NCI-H526 treated with DMSO at 0.1 percent for 48 hours (cell line): Measurements from ENCODE around the gene MMS22L.
"Not testable (repeated sequence)": the region's sequence is repeated elsewhere in the genome, so short reads cannot be mapped to it uniquely, and the experiment has no call there.

Source experiments
- DNase-seq: peaks from one replicate; lab custom pipeline; 2025; lab: John Stamatoyannopoulos, UW

MMS22L gene

DNA sequence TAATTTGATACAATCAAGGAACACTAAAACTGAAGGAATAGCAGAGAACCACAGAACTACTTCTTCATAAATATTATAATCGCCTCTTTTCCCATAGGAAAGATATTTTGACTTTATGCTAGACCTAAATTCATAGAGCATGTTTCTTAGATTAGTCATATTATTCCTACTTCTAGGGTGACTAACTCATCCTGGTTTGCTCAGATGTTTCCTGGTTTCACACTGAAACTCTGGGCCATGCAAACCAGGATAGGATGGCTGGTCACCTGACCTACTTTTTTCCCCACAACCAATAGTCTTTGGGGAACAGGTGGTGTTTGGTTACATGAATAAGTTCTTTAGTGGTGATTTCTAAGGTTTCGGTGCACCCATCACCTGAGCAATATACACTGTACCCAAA, 42.8 kb downstream of the MMS22L start:
- no peak for DNase-seq

DNA sequence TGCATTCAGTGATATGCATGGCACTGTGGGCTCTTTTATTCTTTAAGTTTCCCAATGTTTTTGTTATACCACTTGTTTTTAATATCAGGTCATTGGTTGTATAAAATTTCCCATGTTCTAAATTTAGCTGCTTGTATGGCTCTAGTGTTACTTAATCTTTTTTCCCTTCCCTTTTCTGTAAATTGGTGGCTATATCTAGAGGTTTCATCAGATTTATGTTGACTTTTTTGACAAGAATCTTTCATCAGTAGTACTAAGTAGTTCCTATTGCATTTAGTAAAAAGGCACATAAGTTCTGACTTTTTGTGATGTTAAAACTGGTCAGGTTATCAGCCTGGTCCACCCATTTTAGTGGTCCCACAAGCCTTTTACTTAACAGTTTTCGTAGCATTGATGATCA, 51.1 kb downstream of the MMS22L start:
- DNase-seq = no peak

DNA sequence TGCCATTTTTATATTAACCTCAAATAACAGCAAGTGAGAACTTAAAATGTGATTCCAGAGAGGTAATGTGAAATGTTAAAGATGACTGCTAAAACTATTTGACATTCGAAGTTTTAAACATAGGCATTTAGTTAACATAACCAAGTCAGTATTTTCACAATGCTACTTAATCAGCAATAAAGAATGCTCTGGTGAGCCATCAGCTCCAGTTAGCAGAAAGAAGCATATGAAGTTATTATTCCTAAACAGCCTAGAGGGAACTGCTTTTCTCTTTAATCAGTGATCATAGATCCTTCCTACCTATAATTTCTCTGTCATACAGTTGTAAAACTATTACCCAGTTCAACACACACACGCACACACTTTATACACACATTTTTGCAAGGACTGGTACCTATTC, 60.1 kb downstream of the MMS22L start:
- no peak for DNase-seq

DNA sequence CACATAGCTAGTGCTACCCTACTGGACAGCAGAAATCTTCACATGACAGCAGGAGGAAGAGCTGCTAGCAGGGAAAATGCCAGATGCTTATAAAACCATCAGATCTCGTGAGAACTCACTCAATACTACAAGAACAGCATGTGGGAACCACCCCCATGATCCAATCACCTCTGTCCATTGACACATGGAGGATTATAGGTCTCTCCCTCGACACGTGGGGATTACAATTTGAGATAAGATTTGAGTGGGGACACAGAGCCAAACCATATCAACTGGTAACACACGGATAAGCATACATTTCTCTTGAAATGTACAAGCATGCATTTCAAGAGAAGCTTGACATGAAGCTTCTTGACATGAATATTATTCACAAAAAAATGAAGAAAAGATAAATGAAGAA, 64.1 kb downstream of the MMS22L start:
- no peak for DNase-seq

DNA sequence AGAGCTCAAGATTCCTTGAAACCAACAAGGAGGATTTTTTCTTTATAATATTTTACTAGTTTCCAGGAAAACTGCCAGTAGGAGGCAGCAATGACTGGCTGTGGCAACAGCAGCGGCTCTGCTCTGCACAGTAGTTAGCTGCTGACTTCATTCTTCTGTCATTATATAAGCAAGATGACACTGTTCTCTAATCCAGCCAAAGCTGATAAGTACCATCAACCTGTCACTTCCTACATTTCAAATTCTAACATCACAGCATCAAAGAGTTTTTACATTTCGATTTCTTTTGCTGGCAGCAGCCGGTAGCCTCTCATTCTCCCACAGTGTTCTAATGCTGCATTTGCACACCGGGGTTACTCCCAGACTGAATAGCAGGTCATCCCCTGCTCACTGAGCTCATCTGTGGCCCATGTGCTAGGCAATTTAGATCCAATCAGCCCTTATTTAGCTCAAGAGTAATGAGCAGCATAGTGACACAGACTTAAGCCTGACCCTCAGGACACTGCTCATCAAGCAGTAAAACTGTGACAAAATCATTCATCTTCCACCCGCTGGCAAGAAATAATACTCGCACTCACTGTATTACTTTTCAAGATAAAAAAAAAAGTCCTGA, 67.8 kb downstream of the MMS22L start:
- no peak for DNase-seq

DNA sequence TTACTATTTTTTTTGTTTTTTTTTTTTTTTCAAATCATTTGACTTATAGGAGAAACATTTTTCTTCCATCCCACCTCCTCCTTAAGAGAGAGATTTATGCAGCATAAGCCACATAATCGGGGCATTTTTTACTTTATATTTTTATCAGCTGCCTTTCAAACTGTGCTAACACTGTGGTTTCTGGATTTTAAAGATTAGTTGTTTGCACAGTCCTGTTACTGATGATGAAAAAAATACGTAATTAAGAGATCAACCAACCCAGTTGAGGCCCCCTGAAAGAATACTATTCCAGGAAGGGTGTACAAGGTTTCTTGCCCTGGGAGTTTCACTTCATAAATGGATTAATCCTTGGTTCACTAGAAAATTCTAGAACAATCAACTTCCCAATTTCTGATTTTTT, 68.3 kb downstream of the MMS22L start:
- DNase-seq = no peak

DNA sequence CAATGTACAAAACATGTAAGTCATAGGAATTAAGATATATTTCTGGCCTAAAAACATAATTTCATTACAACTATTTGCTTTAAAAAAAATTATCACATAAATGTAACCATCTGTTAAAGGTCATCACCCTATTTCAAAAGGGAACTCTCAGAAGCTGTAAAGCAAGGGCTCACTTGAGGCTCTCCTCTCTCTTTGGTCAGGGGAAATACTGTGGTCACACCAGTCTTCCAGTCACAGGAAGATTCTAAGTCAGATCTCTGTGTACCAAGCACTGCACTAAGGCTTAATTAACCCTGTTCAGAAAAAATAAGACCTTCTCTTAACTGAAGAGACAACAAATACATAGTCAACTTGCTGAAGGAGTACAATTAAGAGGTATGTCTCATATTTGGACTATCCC, 75.6 kb downstream of the MMS22L start:
- no peak for DNase-seq

DNA sequence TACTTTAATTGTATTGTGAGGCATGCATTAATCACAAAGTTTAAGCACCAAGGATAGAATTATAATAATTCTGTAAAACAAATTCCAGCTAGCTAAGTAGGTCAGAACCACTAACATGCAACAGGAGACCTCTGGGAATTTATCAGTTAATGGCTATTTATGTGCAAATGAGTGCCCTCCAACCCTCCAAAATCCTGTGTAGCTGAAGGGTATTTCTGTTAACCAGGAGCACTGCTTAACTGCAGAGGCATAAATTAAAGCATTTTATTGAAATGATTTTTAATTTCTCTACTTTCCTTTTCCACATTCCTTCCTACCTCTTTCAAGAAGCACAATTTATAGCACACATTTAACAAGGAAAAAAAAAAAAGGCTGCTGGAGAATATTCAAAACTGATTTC, 77.0 kb downstream of the MMS22L start:
- no peak for DNase-seq

DNA sequence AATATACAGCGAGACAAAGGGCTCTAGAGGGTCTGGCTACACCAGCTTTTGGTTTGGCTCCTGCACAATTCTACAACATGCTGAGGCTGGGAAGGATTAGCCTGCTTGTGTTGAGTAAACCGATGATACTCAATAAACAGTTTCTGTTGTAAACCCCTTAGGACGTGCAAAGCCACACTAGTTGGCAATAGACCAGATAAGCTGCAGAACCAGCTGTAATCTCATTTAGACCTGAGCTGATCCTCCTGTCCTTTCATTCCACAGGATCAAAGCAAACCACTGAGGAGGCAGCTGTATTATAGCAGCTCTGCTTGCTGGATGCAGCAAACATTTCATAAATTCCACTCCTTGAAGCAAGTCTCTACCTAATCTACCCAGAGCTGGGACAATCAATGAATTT, 79.7 kb downstream of the MMS22L start:
- DNase-seq = no peak

DNA sequence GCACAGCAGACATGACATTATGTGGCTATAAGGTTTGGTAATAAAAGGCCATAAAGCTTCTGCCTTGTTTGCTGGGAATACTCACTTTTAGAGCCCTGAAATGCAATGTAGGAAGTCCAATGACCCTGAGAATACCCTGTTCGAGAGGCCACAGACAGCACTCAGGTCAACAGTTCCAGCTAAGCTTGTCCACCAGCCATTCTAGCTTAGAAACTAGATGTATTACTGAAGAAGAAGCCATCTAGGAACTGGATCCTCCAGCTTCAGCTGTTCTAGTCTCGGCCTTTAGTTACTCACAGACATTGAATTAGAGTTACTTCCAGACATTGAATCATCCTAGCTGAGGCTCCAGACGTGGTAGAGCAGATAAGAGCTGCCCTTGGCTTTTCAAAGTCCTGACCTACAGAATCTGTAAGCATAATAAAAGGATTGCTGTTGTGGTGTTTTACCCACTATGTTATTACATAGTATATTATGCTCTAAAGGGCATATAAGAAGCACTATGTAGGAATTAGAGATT, 84.9 kb downstream of the MMS22L start:
- no peak for DNase-seq

DNA sequence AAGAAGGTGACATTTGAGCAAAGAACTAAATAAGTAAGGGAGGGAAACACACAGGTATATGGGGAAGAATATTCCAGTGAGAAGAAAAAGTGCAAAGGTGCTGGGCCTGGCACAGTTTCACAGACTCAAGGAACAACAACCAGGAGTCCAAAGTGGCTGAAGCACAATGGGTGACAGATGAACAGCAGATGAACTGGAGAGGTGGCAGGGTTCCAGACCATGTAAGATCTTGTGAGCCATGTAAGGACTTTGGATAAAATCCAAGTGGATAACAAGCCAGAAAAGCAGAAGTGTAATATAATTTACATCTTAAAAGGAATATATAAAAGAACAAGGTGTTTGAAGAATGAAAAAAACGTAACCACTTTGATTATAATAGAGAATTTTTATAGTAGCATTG, 87.9 kb downstream of the MMS22L start:
- no peak for DNase-seq

DNA sequence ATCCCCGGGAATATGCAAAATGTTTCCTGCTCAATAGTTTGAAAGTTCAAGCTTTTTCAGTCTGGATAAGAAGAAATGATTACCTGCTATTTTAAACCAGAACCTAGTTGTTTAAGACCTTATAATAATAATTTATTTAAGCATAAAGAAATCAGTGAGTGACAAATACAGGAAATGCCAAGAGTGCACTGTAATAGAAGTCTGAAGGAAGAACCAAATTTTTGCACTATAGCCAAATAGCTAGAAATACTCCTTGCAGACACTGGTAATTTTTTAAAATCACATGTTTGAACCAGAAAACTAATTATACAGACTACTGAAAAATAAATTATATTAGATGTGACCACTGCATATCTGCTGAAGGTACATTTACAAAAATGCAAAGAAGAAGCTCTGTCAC, 93.2 kb downstream of the MMS22L start:
- no peak for DNase-seq

DNA sequence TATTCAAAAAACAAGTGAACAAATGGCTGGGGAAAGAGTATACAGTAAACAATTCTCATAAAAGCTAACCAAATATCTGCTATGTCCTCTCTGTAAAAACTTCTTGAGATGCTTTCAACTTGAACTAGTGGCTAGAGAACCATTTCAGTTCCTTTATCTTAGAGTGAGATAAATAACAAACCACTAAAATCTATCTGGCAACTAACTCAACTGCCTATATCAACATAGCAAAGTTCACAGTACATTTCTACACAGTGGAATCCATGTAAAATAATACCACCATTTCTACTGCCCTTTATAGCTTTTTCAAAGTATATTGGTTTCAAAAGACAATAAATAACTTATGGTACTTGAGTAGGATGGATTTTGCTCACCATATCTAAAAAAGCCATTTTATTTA, 95.1 kb downstream of the MMS22L start:
- no peak for DNase-seq

DNA sequence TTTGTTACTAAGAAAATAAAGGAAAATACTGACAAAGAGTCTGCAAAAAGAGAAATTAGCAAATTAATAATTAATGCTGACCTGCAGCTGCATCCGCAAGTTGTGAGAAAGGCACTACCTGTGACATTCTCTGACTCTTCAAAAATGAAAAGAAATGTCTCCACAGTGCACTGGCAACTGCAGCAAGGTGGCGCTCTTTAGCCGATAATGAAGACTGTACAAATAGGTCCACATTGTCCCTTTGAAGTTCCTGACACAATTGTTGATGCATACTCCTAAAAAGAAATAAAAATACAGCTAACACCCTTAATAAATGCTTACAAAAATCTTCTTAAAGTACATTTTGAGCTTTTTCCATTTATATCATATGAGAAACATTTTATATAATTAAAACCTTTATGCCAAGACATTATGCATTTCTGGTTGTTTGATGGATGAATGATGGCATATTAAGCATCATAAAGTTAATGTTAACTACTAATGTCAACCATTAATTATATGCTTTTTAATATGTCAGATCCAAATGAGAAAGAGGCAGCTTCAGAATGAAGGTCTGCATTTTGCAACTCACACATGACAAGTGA, 96.5 kb downstream of the MMS22L start:
- peak; percentile 52 for DNase-seq

DNA sequence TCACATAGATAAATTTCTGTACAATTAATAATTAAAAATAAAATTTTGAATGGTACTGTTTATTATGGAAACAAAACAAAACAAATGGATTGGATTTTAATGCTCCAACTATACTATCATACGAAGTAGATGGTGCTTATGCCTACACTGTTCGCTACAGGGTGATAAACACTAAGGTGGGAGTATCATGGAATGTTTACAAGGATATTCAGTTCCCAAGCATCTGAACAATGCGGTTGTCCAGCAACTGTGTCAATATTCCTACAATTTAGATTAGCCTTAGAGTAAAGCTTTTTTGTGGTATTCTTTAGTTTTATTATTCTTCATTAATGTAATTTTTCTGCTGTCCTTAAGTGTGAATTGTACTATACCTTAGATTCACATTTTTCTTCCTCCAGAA, 105.1 kb downstream of the MMS22L start:
- DNase-seq = no peak

DNA sequence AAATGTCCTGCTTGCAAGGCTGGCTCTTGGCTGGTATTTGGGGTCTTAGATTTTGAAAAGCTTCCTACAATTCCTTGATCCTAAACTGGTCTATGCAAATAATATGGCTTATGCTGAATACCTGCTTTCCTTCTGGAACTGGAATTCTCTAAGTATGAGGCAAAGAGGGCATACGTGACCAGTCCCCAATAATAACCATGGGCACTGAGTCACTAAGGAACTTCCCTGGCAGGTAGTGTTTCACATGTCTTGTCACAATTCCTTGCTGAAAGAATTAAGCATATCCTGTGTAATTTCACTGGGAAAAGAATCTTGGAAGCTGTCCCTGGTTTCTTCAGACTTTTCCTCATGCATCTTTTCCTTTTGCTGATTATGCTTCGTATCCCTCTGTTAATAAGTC, 106.5 kb downstream of the MMS22L start:
- no peak for DNase-seq

DNA sequence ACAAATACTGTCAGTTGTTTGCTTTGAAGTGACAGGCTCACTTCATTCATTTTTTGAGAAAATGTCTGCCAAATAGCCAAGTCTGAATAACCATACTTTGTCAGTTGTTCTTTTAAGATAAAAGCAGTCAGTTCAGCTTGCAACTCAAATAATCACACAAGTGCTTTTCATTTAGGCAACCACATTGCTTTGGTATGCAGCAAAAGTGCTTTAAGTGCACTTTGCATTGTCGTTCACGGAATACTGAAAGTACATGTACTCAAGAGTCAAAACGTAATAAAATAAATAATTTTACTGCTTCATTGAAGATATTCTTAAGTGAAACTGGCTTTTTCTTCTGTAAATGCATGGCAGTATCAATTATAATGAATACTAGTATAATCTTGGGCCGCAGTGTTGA, 107.2 kb downstream of the MMS22L start:
- no peak for DNase-seq

DNA sequence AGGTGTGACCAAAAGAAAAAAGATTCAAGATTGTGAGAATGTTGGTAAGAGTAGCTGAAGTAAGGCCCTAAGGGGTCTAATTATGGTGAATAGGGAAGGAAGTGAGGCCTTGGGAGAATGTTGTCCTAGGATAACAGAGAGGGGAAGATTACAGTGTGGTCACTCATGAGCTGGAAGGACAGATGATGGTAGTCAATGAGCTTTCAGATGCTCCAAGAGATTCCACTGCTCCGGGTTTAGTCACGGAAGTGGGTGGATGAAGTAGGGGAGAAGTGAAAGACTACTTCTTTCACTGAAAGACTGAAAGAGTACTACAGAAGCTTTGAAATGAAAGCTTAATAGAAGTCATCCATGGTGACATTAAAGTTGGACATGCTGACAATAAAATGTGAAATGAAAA, 108.5 kb downstream of the MMS22L start:
- DNase-seq = no peak

DNA sequence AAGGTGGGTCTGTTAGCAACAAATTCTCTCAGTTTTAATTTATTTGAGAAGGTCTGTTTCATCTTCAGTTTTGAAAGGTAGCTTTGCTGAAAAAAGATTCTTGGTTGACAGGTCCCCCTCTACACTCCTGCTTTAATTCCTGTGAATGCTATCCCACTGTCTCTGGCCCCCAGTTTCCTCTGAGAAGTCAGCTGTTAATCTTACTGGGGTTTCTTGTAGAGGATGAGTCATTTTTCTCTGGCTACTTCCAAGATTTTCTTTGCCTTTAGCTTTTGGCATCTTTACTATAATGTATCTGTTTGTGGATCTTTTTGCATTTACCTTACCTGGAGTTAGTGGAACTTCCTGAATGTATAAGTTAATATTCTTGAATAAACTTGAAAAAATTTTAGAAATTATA, 122.7 kb downstream of the MMS22L start:
- DNase-seq = no peak

DNA sequence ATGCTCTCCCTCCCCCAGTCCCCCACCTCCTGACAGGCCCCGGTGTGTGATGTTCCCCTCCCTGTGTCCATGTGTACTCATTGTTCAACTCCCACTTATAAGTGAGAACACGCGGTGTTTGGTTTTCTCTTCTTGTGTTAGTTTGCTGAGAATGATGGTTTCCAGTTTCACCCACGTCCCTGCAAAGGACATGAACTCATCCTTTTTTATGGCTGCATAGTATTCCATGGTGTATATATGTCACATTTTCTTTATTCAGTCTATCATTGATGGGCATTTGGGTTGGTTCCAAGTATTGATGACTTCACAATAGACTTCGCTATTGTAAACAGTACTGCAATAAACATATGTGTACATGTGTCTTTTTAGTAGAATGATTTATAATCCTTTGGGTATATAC, 127.6 kb downstream of the MMS22L start:
- DNase-seq = not testable (repeated sequence)

DNA sequence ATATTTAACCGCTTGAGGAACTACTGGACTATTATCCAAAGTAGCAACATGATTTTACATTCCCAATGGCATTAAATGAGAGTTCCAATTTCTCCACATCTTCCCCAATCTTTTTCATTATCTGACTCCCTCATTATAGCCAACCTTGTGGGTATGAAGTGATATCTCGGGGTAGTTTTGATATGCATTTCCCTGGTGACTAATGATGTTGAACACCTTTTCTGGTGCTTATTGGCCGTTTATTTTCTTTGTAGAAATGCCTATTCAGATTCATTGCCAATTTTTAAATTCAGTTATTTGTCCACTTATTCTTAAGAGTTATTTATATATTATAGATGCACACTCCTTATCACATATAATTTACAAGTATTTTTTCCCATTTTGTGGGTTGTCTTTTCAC, 129.0 kb downstream of the MMS22L start:
- DNase-seq = no peak

DNA sequence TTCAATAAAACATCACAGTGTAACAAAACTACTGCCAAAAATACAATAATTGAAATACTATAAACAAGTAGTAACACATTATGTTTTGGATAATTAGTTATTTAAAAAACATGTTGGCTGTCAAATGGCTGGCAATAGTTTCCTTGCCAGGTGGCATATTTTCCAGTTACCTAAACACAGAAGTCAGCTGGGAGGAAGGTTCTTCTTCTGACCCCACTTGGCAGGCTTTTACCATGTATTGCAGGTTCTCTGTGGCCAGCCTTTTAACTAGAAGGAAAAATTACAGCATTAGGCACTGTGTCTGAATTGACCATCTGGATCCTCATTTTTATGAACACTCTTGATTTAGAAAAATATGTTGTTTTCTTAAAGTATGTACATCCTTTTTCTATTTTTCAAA, 131.4 kb downstream of the MMS22L start:
- DNase-seq = no peak

DNA sequence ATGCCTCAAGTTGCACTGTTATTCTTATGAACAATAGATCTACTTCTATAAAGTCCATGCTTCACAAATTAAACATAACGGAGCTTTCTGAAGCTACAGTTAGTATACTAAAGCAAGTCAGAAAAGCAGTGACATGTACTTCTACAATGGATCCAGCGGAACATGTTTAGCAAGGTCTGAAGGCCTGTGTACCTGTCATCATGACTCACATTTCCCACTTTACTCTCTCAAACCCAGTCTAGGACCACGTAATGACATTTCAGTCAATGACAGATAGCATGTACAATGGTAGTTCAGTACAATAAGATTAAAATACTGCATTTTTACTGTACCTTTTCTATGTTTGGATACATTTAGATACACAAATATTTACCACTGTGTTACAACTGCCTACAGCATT, 132.1 kb downstream of the MMS22L start:
- no peak for DNase-seq

DNA sequence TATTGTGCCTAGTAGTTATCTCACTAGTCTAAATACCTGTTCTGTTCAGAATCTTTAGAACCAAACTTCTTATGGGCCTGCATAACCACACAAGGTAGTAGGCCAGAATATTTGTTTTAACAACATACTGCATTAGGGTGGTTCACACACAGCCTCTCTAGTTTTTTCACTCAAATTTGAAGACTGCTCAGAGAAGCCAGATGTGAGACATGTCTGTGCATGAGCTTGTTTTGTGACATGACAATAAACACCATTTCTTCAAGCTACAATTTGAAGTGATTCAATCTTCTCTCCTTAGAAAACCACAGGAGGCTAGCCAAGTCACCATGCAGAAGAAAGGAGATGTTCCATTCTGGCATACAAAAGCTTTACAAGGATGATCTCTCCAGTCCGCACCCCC, 135.6 kb downstream of the MMS22L start:
- DNase-seq = no peak
